Activated naive CD8-positive, alpha-beta T cell (primary cell): ENCODE results near the gene RAB11FIP4.

Source experiments
- H3K27ac Mint-ChIP-seq: one replicate; pipeline ENCODE4 v1.8.0; 2021; ENCODE audit warnings: mixed read lengths
- H3K27me3 Mint-ChIP-seq: one replicate; pipeline ENCODE4 v1.8.0; 2021; ENCODE audit warnings: mixed read lengths
- H3K36me3 Mint-ChIP-seq: one replicate; pipeline ENCODE4 v1.8.0; 2021; ENCODE audit warnings: mixed read lengths
- H3K4me1 Mint-ChIP-seq: one replicate; pipeline ENCODE4 v1.8.0; 2021; ENCODE audit warnings: low read depth, mixed read lengths
- H3K4me3 Mint-ChIP-seq: one replicate; pipeline ENCODE4 v1.8.0; 2021; ENCODE audit warnings: mild to moderate bottlenecking, mixed read lengths
- H3K9me3 Mint-ChIP-seq: one replicate; pipeline ENCODE4 v1.8.0; 2021; ENCODE audit warnings: low read depth, mixed read lengths

Gene RAB11FIP4

GRCh38 chr17:31448467-31449077 is 57.1 kb downstream of the RAB11FIP4 start:
- no peaks in the 10 kb centered on the region for H3K9me3 Mint-ChIP-seq
- H3K36me3 Mint-ChIP-seq = no peaks in the 10 kb centered on the region
- no peak overlapping the region for H3K27ac Mint-ChIP-seq
- no peaks in the 10 kb centered on the region for H3K27me3 Mint-ChIP-seq
- H3K4me1 Mint-ChIP-seq = no peaks in the 10 kb centered on the region
- no peak overlapping the region for H3K4me3 Mint-ChIP-seq

GRCh38 chr17:31449111-31449510 is 57.6 kb downstream of the RAB11FIP4 start:
- no peak overlapping the region for H3K4me3 Mint-ChIP-seq
- H3K36me3 Mint-ChIP-seq = no peaks in the 10 kb centered on the region
- no peaks in the 10 kb centered on the region for H3K4me1 Mint-ChIP-seq
- H3K27me3 Mint-ChIP-seq = no peaks in the 10 kb centered on the region
- no peak overlapping the region for H3K27ac Mint-ChIP-seq
- no peaks in the 10 kb centered on the region for H3K9me3 Mint-ChIP-seq

GRCh38 chr17:31449746-31450145 is 58.3 kb downstream of the RAB11FIP4 start:
- H3K27me3 Mint-ChIP-seq = no peaks in the 10 kb centered on the region
- no peaks in the 10 kb centered on the region for H3K4me1 Mint-ChIP-seq
- H3K9me3 Mint-ChIP-seq = no peaks in the 10 kb centered on the region
- no peak overlapping the region for H3K4me3 Mint-ChIP-seq
- no peaks in the 10 kb centered on the region for H3K36me3 Mint-ChIP-seq
- no peak overlapping the region for H3K27ac Mint-ChIP-seq

GRCh38 chr17:31452101-31452500 is 60.6 kb downstream of the RAB11FIP4 start:
- H3K36me3 Mint-ChIP-seq = no peaks in the 10 kb centered on the region
- no peak overlapping the region for H3K27ac Mint-ChIP-seq
- no peaks in the 10 kb centered on the region for H3K27me3 Mint-ChIP-seq
- no peaks in the 10 kb centered on the region for H3K9me3 Mint-ChIP-seq
- no peak overlapping the region for H3K4me3 Mint-ChIP-seq
- H3K4me1 Mint-ChIP-seq = no peaks in the 10 kb centered on the region

GRCh38 chr17:31452561-31453110 is 61.2 kb downstream of the RAB11FIP4 start:
- H3K27me3 Mint-ChIP-seq = no peaks in the 10 kb centered on the region

GRCh38 chr17:31453896-31454295 is 62.4 kb downstream of the RAB11FIP4 start:
- Mint-ChIP-seq H3K27ac (no peak overlapping the region), H3K27me3 (no peaks in the 10 kb centered on the region), H3K9me3 (no peaks in the 10 kb centered on the region), H3K4me3 (no peak overlapping the region), H3K4me1 (no peaks in the 10 kb centered on the region), H3K36me3 (no peaks in the 10 kb centered on the region)

More at GRCh38 chr17:31452561-31453110, 61.2 kb downstream of the RAB11FIP4 start:
- no peaks in the 10 kb centered on the region for H3K9me3 Mint-ChIP-seq
- H3K4me1 Mint-ChIP-seq = no peaks in the 10 kb centered on the region
- H3K27ac Mint-ChIP-seq = no peak overlapping the region
- no peaks in the 10 kb centered on the region for H3K36me3 Mint-ChIP-seq
- H3K4me3 Mint-ChIP-seq = no peak overlapping the region

GRCh38 chr17:31456814-31457213 is 65.3 kb downstream of the RAB11FIP4 start:
- H3K4me3 Mint-ChIP-seq = no peak overlapping the region
- H3K27ac Mint-ChIP-seq = no peak overlapping the region
- no peaks in the 10 kb centered on the region for H3K27me3 Mint-ChIP-seq
- H3K36me3 Mint-ChIP-seq = no peaks in the 10 kb centered on the region
- H3K4me1 Mint-ChIP-seq = no peaks in the 10 kb centered on the region
- H3K9me3 Mint-ChIP-seq = no peaks in the 10 kb centered on the region

- Mint-ChIP-seq H3K4me1 (no peaks in the 10 kb centered on the region), H3K4me3 (no peak overlapping the region), H3K9me3 (no peaks in the 10 kb centered on the region), H3K27me3 (no peaks in the 10 kb centered on the region), H3K36me3 (no peaks in the 10 kb centered on the region), H3K27ac (no peak overlapping the region)
Observed at GRCh38 chr17:31457391-31458234, 66.1 kb downstream of the RAB11FIP4 start.

GRCh38 chr17:31458829-31459228 is 67.4 kb downstream of the RAB11FIP4 start:
- Mint-ChIP-seq H3K4me3 (no peak overlapping the region), H3K9me3 (no peaks in the 10 kb centered on the region), H3K27ac (no peak overlapping the region), H3K4me1 (no peaks in the 10 kb centered on the region), H3K36me3 (no peaks in the 10 kb centered on the region), H3K27me3 (no peaks in the 10 kb centered on the region)

- Mint-ChIP-seq H3K27me3 (no peaks in the 10 kb centered on the region), H3K36me3 (no peaks in the 10 kb centered on the region), H3K4me3 (no peak overlapping the region), H3K27ac (no peak overlapping the region), H3K4me1 (no peaks in the 10 kb centered on the region), H3K9me3 (no peaks in the 10 kb centered on the region)
Observed at GRCh38 chr17:31459716-31460115, 68.2 kb downstream of the RAB11FIP4 start.

GRCh38 chr17:31460226-31460721 is 68.8 kb downstream of the RAB11FIP4 start:
- H3K4me3 Mint-ChIP-seq = no peak overlapping the region
- no peak overlapping the region for H3K27ac Mint-ChIP-seq
- H3K36me3 Mint-ChIP-seq = no peaks in the 10 kb centered on the region
- H3K4me1 Mint-ChIP-seq = no peaks in the 10 kb centered on the region
- H3K27me3 Mint-ChIP-seq = no peaks in the 10 kb centered on the region
- H3K9me3 Mint-ChIP-seq = no peaks in the 10 kb centered on the region

GRCh38 chr17:31461227-31461810 is 69.8 kb downstream of the RAB11FIP4 start:
- Mint-ChIP-seq H3K27ac (no peak overlapping the region), H3K9me3 (no peaks in the 10 kb centered on the region), H3K36me3 (no peaks in the 10 kb centered on the region), H3K4me1 (no peaks in the 10 kb centered on the region), H3K4me3 (no peak overlapping the region), H3K27me3 (no peaks in the 10 kb centered on the region)

- Mint-ChIP-seq H3K4me3 (no peak overlapping the region), H3K27me3 (no peaks in the 10 kb centered on the region), H3K36me3 (no peaks in the 10 kb centered on the region), H3K4me1 (no peaks in the 10 kb centered on the region), H3K9me3 (no peaks in the 10 kb centered on the region), H3K27ac (no peak overlapping the region)
Observed at GRCh38 chr17:31462261-31462660, 70.8 kb downstream of the RAB11FIP4 start.

- H3K27me3 Mint-ChIP-seq = no peaks in the 10 kb centered on the region
- H3K36me3 Mint-ChIP-seq = no peaks in the 10 kb centered on the region
- H3K4me3 Mint-ChIP-seq = no peak overlapping the region
- no peak overlapping the region for H3K27ac Mint-ChIP-seq
- peaks cover 4% of the 10 kb centered on the region for H3K4me1 Mint-ChIP-seq
- H3K9me3 Mint-ChIP-seq = no peaks in the 10 kb centered on the region
Observed at GRCh38 chr17:31466096-31466760, 74.8 kb downstream of the RAB11FIP4 start.
